ENCODE measurements around the gene OR10K1. TPM values are rescaled to one million over a fixed set of nuclear protein-coding genes. Genes with fewer than 3 reads are reported as not detected.
"Not testable (repeated sequence)": the region's sequence is repeated elsewhere in the genome, so short reads cannot be mapped to it uniquely, and the experiment has no call there.

OR10K1 gene
- total and polyA plus RNA-seq, 7 donors: 0.06 TPM; not detected in 6

DNA sequence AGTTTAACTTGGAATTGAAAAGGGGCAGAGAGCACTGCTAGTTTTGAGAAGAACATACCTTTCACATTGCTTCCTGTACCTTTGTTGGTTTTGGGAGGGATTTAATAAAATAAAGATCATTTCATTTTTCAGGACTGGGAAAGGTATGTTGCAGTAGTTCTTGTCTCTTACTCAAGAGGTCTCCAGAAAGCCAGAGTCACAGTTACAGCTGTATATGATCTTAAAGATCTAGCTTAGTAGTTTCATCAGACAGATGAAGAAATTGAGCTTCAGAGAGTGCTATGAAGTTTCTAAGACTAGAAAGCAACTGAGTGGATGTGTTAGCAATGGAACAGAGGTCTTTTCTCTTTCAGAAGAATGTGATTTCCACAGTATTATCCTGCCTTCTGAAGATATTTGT is 36.6 kb upstream of the OR10K1 start:
- no peak for DNase-seq
- ATAC-seq: no peak

DNA sequence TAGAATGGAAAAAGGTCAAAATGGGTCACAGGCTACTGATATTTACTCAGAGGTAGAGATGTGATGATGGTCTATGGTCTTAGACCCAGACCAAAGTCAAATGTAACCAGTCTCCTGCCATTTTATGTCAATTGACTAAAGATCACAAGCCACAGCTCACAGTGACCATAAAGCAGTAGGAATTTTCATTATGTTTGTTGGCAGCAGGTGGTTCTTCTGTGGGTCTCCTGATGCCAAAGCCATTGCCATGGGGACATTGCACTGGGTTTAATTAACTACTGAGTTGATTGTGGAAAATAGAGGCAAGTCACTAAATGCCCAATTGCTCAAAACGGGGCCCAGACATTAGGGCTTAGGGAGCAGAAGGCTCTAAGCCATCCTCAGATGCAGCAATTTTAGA is 35.5 kb upstream of the OR10K1 start, which contains the start of gene OR10K2:
Gene OR10K2 (minus strand): TSS at position 101 of the 400 bp plus-strand sequence. CDS start 5,371 bp downstream, outside the sequence.
- DNase-seq (no peak), ATAC-seq (no peak)
- whole genome bisulfite sequencing, 3 donors: 83 to 92% (median 86%) methylated on average over 1 of the region's 1 CpG
- Histone ChIP-seq H3K9me3 (peaks cover 7% of the 10 kb centered on the region), H3K36me3 (ENCODE audit: insufficient read depth in 1 of 2, low read depth in 1 of 2) (no peaks in the 10 kb centered on the region), H3K27me3 (ENCODE audit: insufficient read depth in 3 of 3, low read length in 2 of 3) (no peaks in the 10 kb centered on the region), H3K27ac (no peak within 1 kb of the TSS), H3K4me3 (no peak within 1 kb of the TSS), H3K4me1 (no peaks in the 10 kb centered on the region)
- no peak for TF ChIP-seq CTCF (IDR thresholded peaks at IDR 0.05)
- intact Hi-C loops (cut with DNase I): no loop called here

More for the DNA sequence above, 36.6 kb upstream of the OR10K1 start:
- Histone ChIP-seq H3K9me3 (peaks cover 7% of the 10 kb centered on the region), H3K27me3 (ENCODE audit: insufficient read depth in 3 of 3, low read length in 2 of 3) (no peaks in the 10 kb centered on the region), H3K4me3 (no peak overlapping the region), H3K4me1 (no peaks in the 10 kb centered on the region), H3K27ac (no peak overlapping the region), H3K36me3 (ENCODE audit: insufficient read depth in 1 of 2, low read depth in 1 of 2) (no peaks in the 10 kb centered on the region)
- no peak for TF ChIP-seq CTCF (IDR thresholded peaks at IDR 0.05)
- intact Hi-C loops (cut with DNase I): no loop called here

GRCh38 chr1:158430163-158430562 is 31.5 kb upstream of the OR10K1 start:
- 46 to 59% (median 52%) methylated on average over 3 of the region's 3 CpGs for WGBS, 3 donors
- H3K27ac ChIP-seq; H3K9me3 ChIP-seq; H3K36me3 ChIP-seq (ENCODE audit: insufficient read depth in 1 of 2, low read depth in 1 of 2); DNase-seq; H3K4me1 ChIP-seq; intact Hi-C loops (cut with DNase I); ATAC-seq; H3K27me3 ChIP-seq (ENCODE audit: insufficient read depth in 3 of 3, low read length in 2 of 3); H3K4me3 ChIP-seq: not testable (repeated sequence)

DNA sequence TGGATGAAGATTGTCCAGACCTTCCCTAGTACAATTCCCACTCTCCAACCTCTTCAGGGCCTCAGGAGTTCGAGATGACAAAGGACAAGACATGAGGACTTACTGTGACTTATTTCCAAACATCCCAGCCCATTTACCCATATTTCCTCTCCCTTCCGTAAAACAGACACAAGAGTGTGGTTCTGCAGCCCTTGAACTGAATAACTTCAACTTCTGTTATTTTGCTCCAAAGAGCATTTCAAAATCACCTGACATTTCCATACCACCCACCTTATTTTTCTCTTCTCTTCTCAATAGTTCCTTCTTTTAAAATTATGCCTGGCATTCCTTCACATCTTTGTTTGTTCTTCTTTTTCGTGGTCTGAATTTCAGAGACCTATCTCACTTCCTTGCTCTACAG is 26.9 kb upstream of the OR10K1 start:
- TF ChIP-seq CTCF (IDR thresholded peaks at IDR 0.05): no peak
- H3K27me3 ChIP-seq (ENCODE audit: insufficient read depth in 3 of 3, low read length in 2 of 3): no peaks in the 10 kb centered on the region
- ATAC-seq: no peak
- H3K4me1 ChIP-seq: no peaks in the 10 kb centered on the region
- H3K27ac ChIP-seq: no peak overlapping the region
- H3K9me3 ChIP-seq: no peaks in the 10 kb centered on the region
- intact Hi-C loops (cut with DNase I): no loop called here
- no peaks in the 10 kb centered on the region for H3K36me3 ChIP-seq (ENCODE audit: insufficient read depth in 1 of 2, low read depth in 1 of 2)
- H3K4me3 ChIP-seq: no peak overlapping the region
- DNase-seq: no peak
- WGBS, 3 donors: 50 to 56% (median 50%) methylated on average over 3 of the region's 3 CpGs

DNA sequence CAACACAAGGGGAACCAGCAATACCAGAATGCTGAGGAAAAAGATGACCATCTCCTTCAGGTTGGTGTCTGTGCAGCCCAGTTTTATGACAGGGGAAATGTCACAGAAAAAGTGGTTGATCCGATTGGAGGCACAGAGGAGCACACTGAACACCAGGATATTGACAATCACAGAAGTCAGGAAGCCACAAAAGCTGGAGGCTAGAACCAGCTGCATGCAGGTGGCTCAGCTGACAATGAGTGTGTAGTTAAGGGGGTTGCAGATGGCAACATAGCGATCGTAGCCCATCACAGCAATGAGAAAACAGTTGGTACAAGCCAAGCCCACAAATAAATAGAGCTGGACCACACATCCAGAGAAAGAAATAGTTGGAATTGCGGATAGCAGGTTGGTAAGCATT is 16.3 kb upstream of the OR10K1 start:
- Histone ChIP-seq H3K27ac (no peak overlapping the region), H3K9me3 (no peaks in the 10 kb centered on the region), H3K4me1 (no peaks in the 10 kb centered on the region), H3K27me3 (ENCODE audit: insufficient read depth in 3 of 3, low read length in 2 of 3) (peaks cover 0 to 2% (median 0%) of the 10 kb centered on the region in 3 donors), H3K4me3 (no peak overlapping the region), H3K36me3 (ENCODE audit: insufficient read depth in 1 of 2, low read depth in 1 of 2) (no peaks in the 10 kb centered on the region)
- intact Hi-C loops (cut with DNase I): no loop called here
- WGBS, 3 donors: 65 to 75% (median 73%) methylated on average over 4 of the region's 4 CpGs
- TF ChIP-seq CTCF (IDR thresholded peaks at IDR 0.05): no peak
- ATAC-seq: no peak
- no peak for DNase-seq
